Left renal pelvis (tissue), 4 donors: ENCODE measurements around the gene FAM8A1. TPM values are rescaled to one million over a fixed set of nuclear protein-coding genes. Genes with fewer than 3 reads are reported as not detected.

ENCODE experiments used
- DNase-seq, 4 donors: peaks; one replicate each; pipeline ENCODE4 v3.0.0-alpha.2; 2013; ENCODE audit warnings: low read depth in 4 of 4, low spot score in 3 of 4
- polyA plus RNA-seq, 4 donors: library from polyadenylated mRNA; unstranded; fragments of 120-200 nt; gene quantifications; one replicate each; pipeline ENCODE4 v1.2.1, GENCODE V29; 2013; ENCODE audit not compliant: insufficient read length in 4 of 4

Gene FAM8A1
- polyA plus RNA-seq, 4 donors: 40.3 to 69.0 (median 51.5) TPM

DNA sequence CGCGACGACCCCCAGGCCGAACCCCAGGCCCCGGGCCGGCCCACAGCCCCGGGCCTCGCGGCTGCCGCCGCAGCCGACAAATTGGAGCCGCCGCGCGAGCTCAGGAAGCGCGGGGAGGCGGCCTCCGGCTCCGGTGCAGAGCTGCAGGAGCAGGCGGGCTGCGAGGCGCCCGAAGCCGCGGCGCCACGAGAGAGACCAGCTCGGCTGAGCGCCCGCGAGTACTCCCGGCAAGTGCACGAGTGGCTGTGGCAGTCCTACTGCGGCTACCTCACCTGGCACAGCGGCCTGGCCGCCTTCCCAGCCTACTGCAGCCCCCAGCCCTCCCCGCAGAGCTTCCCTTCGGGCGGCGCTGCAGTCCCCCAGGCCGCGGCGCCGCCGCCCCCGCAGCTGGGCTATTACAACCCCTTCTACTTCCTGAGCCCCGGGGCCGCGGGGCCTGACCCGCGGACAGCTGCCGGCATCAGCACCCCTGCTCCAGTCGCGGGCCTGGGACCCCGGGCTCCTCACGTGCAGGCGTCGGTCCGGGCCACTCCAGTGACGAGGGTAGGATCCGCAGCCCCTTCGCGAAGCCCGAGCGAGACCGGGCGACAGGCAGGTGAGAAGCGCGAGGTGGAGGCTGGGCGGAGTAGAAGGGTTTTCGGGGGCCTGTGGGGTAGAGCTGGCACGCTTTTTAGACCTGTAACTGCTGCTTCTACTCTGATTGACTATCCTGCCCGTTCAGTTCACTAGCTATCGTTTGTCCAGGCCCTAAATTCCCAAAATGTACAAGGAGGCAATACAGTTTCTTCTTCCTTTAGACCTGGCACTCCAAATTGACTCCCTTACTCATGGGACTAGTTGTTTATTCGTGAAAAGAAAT lies 654 bp downstream of the FAM8A1 start:
- DNase-seq: peak; percentile 16 to 38 (median 30)

DNA sequence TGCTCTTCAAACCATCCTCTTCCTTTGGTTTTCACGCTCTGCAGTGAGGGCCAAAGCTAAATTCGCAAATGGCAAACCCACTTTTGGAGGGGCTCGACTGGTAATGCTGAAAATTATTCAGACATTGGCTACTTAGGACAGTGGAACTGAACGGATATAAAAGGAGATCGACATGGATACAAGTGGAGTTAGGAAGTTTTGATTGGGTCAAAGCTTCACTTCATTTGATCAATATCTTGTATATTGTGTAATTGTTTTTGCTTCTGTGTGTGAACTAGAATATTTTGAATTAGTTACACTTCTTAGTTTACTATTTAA lies 1.2 kb downstream of the FAM8A1 start:
- no peak for DNase-seq

DNA sequence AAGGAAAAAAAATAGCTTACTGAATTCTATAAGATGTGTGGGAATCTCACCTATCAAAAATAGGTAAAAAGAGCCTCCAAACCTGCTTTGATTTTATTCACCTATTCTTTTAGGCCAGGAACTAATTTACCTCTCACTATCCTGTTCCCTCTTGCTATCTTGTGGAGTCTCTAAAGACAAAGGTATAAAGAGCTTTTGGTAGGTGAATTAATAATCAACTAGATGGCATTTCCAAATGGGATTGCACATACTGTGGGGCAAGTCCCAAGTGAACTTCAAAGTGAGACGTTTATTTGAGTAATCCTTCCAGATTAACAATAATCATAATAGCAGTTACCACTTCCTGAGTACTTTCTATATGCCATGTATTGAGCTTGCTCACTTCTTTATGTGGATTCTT lies 2.8 kb downstream of the FAM8A1 start:
- DNase-seq: no peak

DNA sequence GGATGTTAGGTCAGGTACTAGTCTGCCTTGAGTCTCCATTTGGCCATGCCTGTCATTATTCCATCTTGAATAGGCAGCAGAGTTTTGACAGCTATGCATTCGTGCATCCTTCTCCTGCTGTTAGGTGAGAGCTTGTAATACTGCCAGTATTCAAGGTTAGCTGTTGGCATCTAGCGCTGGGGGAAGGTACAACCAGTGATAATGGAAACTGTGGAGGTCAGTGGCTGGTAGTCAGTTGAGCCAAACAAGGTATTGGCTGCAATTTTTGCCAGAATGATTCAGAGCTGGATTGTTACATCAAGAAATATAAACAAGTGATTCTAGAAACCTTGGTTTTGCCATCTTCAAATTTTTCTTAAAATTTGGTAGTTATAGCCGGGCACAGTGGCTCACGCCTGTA lies 6.5 kb downstream of the FAM8A1 start:
- DNase-seq: no peak

DNA sequence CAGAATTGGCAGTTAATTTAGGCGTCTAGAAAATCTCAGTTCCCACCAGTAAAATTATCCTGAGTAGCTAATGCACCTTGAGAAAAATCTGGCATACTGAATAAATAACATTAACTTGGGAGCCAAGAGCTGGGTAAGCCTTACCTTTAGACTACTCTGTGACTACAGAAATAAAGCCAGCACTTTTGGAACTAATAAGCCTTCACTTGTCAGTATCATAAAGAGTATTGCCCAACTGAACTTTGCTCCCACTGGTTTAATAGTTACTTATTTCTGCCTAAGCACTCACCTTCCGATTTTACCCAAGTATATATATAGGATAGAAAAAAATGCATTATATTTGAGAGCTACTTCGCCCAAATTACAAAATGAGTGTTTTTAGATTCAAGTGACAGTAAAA lies 10.7 kb downstream of the FAM8A1 start:
- DNase-seq: no peak

DNA sequence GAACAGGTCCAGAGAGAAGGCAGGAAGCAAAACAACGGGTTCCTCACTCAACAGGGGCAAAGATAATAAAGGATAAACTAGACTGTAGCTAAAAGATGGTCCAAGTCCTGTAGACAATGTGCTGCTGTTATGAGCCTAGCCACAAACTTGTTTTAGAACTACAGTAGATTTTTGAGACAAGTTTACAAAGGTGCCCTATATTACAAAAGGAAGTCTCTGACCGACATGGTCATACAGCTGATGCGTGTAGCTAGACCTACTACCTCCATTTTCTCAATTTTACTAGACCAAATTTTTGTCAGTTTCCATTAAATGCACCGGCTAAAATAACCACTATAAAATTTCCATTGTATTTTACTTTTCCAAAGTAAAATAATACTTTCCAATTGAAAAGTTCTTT lies 11.9 kb downstream of the FAM8A1 start:
- no peak for DNase-seq

DNA sequence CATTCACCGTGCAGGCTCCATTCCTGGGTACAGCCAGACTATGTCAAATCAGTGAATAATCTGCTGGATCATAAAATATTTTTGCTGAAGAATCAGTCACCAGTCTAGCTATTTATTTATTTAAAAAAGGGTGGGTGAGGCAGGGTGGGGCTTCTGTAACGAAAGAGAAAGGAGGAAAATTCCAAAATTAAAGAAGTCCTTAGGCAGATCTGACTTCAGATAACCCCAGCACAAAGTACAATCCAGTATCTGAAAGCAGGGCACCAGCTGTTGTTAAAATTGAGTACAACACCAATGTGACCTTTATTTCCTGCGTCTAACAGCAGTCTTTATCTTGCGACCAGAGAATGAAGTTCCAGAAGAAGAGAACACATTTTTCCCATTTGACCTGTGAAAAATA lies 15.7 kb downstream of the FAM8A1 start:
- no peak for DNase-seq

DNA sequence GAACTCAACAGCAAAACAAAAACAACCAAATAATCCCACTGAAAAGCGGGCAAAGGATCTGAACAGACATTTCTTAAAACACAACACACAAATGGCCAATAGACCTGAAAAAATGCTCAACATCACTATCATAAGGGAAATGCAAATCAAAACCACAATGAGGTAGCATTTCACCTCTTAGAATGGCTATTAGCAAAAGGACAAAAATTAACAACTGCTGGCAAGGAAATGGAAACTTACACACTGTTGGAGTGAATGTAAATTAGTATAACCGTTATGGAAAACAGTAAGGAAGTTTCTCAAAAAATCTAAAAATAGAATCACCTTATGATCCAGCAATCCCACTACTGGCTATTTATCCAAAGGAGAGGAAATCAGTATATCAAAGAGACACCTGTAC lies 20.9 kb downstream of the FAM8A1 start:
- no peak for DNase-seq

DNA sequence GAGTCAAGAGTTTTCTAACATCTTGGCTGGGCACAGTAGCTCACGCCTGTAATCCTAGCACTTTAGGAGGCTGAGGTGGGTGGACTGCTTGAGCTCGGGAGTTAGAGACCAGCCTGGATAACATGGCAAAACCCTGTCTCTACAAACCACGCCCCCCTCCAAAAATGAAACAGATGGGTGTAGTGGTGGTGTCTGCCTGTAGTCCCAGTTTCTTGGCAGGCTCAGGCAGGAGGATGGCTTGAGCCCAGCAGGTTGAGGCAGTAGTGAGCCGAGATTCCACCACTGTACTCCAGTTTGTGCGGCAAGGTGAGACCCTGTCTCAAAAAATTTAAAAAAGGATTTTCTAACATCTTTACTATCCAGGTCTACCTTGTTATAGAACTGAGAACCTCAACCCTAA lies 22.0 kb downstream of the FAM8A1 start:
- no peak for DNase-seq

DNA sequence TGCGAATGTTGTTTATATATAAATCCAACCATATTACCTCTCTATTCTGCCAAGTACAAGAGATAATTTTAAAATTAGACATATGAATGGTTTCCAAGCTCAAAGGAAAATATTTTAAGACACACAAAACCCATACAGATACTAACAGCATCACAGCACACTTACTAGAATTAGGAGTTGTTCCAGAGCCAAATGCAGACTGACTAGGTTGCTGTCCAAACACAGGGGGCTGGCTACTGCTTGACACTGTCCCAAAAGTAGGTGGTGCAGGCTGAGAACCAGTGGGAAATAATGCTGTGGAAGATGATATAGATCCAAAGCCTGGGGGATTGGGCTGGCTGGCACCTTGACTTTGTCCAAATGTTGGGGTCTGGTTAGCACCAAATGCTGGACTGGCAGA lies 24.3 kb downstream of the FAM8A1 start:
- no peak for DNase-seq

DNA sequence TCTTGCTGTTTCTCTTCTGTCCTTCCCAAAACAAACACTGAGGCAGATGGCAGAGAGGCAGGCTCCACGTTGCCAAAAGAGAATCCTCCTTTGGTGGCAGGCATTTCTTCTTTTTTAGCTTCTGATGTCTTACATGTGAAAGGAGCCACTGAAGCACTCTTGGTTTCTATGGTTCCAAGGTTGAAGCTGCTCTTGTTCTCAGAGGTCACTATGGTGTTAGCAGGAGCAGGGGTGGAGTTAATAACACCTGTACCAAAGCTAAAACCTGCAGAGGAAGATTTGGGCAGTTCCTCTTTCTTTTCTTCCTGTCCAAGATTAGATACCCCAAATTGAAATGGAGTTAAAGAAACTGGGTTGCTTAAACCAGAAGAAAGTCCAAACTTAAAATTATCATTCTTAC lies 28.8 kb downstream of the FAM8A1 start:
- DNase-seq: no peak

DNA sequence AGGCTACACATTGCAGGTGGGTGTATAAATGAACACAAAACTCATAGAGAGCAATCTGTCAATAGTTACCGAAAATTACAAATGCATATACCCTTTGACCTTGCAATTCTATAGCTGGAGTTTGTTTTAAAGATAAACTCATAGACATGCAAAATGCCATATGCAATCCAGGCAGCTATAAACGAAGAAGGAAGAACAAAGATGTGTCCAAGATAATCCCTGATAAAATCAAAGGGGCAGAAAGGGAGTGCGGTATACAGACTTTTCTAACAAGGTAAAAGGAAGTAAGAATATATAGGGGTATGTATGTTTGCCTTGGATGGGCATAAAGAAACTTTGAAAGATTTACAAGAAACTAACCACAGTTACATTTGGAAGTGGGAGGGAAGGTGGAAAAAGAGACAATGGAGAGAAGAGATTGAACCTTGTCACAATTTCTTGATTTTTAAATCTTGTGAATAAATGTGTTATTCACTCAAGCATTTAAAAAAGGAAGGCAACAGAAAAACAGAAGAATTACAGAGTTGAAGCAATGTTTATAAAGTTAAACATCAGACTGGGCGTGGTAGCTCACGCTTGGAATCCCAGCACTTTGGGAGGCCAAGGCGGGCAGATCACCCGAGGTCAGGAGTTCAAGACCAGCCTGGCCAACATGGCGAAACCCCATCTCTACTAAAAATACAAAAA lies 29.9 kb downstream of the FAM8A1 start:
- no peak for DNase-seq

DNA sequence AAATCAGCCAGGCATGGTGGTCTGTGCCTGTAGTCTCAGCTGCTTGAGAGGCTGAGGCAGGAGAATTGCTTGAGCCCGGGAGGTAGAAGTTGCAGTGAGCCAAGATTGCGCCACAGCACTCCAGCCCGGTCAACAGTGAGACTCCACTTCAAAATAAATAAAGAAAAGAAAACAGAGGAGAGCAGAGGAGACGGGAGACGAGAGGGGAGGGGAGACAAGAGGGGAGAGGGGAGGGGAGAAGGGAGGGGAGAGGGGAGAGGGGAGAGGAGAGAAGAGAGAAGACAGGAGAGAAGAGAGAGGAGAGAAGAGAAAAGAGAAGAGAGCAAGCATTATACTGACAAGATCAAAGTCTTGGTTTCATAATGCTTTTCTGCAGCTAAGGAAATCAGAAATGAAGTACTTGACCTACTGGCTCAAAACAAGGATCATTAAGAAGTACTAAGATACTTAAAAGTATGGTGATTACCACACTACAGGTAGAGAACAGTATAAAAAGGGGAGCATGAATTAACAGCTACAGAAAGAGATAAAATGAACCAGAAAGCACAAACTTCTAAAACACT lies 30.5 kb downstream of the FAM8A1 start:
- DNase-seq: no peak

DNA sequence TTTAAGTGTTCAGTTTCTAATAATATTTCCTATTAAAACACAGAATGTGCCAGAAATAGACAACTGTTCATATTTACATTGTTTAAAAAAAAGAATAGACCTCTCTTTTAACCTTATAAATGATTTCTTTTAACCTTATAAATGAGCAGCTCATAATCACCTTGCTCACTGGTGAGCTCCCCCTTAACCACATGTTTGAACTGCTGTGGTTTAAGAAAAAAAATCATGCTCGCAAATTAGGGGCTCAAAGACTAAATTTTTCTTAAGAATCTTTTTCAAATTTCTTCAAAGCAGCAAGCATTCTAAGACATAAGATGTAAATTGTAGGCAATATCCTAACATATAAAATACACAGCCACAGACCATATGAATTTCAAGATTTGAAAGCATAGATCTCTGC lies 32.8 kb downstream of the FAM8A1 start:
- no peak for DNase-seq

DNA sequence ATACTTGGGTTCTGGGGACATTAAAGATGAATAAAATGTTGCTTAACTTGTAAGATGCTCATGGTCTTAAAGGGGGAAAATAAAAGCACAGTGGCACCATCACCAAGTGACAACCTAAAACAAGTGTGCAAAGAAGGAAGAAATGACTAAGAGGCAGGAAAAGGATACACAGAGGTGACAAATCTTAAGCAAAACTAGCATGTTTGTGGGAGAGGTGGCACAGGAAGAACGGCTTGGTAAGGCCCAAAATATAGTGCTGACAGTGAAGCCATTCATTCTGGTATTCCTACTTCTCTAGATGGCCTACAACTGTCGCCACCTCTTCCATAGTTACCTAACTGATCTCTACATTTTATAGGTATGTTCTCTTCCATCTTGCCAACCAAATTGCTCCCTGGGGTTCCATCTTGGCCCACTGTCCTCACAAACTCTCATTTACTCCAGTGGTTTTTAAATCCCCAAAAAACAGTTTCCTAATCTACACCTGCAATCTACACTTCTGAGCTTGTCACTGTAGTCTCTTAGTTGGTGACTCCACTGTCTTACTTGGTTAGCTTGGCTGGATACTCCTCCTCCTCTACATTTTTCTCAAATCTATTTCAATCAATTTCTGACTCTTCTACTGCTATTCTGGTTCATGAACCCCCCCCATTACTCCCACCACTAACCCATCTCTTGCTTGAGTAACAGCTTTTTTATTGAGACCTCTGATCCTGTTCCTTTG lies 33.5 kb downstream of the FAM8A1 start:
- no peak for DNase-seq

DNA sequence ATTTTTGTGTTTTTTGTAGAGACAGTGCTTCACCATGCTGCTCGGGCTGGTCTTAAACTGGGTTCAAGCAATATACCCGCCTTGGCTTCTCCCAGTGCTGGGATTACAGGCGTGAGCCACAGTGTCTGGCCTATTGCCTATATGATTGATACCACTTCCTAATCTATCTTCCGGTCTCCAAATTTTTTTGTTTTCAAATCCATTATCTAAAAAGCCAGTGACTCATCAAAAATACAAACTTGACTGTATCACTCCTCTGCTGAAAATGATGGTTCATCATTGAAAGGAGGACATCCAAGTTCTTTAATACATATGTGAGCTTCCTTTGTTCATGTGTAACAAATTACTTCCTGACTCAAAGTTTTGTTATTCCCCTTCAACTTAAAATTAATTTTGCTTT lies 35.5 kb downstream of the FAM8A1 start:
- DNase-seq: no peak

DNA sequence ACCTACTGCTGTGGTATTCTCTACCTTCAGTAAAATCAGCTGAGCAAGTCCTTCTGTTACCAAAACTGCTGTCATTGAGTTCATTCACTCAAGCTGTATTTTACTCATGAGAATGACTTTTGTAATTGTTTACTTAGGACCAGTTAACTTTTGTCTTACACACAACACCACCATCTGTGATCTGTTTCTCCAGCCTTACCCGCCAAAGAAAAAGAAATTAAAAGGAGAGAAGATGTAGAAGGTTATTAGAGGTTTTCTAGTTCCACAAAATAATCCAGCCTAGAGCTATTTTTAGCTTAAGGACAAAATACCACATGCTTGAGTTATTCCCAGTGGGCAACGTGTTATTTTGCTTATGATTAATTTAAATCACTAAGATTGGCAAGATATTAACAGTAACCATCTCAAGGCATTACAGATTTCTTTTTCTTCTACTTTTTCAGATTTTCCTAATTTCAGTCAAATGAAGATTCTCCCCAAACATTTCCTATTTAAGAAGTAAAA lies 38.2 kb downstream of the FAM8A1 start:
- no peak for DNase-seq

DNA sequence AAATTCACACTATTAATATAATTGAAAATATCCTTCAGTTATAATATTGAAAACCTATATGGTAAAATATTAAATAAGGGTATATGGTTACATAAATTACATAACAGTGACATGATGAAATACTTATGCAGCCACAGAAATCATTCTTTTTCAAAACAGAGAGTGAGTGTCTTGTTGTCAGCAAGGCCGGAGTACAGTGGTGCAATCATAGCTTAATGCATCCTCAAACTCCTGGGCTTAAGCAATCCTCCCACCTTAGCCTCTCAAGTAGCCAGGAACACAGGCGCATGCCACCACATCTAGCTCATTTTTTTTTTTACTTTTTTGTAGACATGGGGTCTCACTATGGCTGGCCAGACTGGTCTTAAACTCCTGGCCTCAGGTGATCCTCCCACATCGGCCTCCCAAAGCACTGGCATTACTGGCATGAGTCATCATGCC lies 40.4 kb downstream of the FAM8A1 start:
- no peak for DNase-seq

DNA sequence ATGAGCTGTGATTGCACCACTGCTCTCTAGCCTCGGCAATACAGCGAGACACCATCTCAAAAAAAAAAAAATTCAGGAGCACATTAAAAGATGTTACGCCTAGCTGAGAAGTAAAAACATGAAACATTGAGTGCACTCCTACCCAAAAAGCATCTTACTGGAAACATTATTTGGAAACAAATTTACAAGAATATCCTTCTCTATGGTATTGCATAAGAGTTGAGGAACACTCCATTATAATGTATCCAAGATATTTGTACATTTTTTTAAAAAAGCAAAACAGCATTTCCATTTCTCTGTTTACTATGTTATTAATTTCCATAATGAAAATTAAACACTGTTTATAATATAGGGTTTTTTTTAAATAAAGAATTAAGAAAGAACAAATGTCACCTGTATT lies 48.6 kb downstream of the FAM8A1 start:
- DNase-seq: no peak

DNA sequence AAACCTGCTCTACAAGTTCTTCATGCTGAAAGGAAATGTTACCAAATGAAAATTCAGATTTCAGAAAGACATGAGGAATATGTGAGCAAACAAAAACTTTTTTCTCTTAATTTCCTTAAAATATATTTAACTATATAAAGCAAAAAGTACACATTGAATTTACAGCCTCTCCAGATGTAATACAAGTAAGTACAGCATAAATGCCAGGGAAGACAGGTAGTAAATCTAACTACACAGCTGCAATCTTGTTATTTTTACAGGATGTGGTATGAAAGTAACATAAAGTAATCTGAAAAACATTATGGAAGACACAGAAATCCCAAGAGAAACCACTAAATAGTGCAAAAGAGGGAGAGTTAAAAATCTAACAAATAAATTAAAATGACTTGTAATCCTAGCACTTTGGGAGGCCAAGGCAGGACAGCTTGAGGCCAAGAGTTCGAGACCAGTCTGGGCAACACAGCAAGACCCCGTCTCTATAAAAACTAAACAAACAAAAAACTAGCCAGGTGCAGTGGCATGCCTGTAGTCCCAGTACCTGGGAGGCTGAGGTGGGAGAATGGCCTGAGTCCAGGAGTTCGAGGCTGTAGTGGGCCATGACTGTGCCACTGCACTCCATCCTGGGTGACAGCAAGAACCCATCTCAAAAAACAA lies 50.7 kb downstream of the FAM8A1 start:
- peak in 1 of 4 donors; percentile 7 for DNase-seq
